T-helper 9 cell (primary cell): ENCODE measurements around the gene PRSS27.
"Not testable (repeated sequence)": the region's sequence is repeated elsewhere in the genome, so short reads cannot be mapped to it uniquely, and the experiment has no call there.

Experiments used
- DNase-seq: peaks from one replicate; pipeline ENCODE4 v3.0.0-alpha.2; 2020

The PRSS27 gene

DNA sequence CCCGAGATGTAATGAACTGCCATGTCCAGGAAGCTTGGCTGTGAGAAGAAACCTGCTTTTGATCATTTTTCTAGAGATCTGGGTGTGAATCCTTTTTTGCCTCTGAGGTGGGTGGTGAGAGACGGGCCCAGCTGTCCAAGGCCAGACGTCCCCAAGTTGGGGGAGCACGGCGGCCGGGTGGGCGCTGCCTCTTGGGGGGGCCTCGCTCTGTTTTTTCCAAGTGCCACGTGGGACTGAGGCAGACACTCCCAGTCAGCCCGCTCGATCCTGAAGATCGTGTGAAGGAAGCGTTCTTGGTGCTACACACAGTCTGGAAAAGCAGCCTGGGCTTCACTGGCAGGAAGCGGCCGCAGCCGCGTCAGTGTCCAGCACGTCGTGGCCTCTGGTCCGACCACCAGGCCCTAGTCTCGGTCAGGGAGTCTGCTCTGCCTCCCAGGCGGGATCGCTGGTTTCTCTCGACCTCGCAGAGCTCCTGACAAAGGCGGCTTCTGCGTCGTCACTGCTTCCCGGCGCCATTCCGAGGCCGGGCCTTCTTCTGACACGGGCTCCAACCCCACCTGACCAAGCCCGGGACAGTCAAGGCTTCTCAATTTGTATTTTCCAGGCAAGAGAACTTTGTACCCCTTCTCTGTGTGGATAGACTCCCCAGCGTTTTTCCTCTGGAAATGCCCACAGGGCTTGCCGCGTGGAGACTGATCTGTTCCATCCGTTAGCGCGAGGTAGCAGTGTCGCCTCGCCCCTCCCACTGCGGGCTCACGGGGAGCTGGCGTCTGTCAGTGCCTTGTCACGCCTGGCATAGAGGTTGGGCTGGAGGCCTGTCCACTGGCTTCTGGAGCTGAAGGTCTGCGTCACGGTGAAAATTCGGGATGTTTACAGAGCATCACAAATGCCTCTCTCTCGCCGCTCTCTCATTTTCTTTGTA is 12.4 kb downstream of the PRSS27 start:
- DNase-seq, result no peak

DNA sequence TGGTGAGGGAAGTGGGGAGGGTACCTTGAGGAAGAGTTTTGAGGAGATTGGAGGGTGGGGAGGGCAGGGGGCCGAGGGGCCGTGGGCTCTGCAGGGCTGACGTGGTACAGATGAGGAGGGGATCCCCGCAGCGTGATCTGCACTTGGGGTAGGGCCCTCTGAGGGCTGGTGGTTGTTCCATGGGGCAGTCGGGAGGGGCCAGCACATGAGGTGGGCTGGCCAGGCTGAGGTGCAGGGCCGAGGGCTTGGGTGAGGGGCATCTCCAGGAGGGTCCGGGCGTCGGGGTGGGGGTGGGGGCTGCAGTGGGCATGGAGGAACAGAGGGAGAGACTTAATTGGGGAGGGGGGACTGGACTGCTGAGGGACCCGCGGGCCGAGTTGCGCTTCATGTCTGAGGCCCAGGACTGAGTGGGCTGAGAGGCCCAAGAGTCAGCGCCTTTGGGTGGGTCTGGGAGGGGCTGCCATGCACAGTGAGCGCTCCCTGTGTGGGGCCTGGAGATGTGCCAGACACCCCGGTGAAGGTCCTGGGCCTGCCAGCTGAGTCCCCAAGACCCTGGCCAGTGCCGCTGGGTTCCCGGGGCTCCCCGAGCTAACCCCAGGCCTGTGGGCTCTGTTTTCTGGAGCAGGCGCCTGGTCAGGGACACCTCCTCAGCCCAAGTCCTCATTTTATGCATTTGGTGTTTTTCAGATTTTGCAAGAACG is 13.3 kb downstream of the PRSS27 start:
- no peak for DNase-seq

DNA sequence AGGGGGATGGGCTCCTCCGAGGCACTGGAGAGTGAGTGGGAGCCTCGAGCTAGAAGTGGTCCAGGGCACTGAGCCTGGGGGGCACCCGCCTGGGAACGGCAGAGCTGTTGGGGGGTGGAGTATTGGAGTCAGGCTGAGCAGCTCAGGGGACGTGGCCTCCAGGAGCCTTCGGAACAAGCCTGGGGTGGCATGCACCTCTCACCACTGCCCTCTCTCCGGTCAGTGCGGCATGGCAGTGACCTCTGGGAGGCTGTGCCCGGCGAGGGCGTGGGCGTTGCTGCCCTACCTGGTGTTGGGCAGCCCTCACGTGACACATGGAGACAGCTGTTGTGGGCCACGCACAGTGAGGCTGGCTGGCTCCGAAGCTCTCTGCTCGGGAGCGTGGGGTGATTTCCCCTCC is 13.9 kb downstream of the PRSS27 start:
- DNase-seq, result no peak

DNA sequence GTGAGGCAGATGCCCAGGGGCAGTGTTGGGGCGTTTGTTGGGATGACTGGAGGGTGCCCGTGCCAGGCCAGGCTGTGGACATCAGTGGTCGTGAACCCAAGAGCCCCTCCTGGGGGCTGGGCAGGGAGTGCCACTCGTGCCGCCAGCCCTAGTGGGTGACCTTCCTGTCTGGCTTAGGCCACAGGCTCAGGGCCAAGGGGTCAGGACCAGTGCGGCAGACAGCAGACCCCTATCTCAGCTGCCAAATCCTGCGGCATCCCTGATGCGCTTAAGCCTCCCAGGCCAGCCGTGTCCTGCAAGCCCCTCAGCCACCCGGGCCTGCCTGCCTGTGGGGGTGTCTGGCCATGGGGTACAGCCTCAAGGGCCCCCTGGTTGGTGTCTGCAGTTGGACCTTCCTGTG is 14.7 kb downstream of the PRSS27 start:
- DNase-seq, result no peak

DNA sequence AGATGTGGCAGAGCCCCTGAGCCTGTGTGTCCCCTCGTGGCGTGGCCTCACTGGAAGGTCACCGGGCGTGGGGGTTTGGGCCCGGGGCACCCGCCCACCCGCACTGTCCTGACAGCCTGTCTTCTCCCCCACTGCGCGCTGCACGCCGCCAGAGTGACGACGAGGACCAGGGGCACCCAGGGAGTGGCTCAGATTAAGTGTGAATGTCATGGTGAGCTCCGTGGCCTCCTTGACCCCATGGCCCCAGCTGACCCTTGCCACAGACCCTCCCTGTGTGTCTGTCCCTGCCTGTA is 15.1 kb downstream of the PRSS27 start:
- no peak for DNase-seq

DNA sequence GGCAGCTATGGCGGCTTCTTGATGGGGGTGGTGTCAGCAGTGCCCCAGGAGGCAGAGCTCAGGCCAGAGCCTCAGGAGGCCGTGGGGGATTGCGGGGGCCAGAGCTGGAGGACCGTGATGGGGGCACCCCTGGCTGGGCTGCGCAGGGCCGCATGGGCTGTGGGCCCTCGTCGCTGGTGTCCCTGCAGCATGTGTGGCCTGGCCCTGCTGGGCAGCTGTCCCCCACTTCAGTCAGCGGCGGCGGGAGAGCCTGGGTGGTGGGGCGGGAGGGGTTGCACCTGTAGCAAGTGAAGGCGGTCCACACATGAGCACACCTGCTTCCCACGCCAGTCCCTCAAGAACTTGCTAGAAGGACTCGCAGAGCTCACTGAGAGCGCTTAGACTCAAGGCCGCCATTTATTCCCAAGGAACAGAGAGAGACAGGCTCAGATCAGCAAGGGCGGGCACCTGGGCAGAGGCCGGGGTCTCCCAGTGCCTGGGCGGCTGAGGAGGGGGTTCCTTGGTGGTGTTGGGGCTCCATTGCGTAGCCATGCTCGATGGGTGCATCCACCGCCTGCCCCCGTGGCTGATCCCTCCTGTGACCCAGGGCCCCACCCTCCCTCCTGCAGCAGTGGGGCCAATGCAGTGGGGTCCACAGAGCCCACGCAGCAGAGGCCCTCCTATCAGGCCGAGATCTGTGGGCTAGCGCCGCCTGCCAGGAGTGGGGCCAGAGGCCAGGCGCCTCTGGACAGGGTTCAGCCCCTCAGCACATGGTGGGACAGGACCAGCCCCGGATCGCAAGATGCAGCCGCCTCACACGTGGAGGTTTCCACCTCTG is 15.7 kb downstream of the PRSS27 start:
- DNase-seq, result no peak

DNA sequence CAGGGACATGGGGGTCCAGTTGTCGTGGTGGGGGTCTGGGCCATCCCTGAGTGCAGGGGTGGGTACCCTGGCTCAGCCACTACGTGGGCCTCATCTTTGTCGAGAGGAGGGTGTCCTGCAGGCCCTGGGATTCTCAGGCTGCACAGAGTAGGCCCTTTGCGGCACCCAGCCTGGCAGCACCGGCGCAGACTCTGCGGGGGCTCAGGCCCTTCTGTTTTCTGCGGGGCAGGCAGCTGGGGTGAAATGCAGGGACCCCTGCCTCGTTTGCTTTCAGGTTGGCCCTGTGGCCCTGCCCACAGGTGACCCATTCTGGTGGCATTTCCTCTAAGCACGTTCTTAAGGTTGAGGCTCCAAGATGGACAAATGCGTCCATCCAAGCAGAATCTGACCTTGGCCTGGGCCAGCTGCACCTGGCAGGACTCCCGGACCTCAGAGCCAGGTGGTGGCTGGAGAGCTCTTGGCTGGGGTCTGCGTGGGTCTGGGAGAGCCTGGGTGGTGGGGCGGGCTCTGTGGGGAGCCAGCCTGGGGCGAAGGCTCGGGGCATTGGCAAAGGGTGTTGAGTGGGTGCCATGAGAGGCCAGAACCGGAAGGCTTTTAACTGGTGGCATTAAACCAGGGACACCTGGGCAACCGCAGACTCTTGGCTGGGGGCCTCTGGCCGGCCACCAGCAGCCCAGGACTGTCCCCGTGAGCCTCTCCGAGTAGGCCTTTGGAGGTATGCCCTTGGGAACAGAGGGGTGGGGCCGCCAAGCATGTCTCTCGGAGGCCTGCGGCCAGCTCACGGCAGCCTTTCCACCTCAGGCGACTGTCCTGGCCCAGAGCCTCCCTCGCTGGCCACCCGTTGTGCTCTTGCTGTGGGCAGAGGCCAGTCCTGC is 16.9 kb downstream of the PRSS27 start:
- no peak for DNase-seq

DNA sequence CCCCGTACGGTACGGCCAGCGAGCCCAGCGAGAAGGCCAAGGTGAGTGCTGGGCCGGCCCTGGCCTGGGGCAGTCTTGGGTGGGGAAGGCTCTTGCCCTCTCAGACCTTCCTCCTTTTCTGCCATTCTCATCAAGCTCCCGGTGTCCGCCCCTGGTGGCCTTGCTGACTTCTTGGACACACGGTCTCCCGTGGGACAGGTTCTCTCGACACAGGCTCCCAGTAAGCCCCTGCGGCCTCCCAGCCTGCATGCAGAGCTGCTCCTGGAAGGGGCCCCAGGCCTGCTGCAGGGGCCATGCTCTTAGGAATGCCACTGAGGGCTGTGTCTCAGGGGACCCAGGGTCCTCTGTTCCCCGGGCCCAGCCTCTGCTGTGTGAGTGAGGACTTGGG is 17.6 kb downstream of the PRSS27 start:
- DNase-seq, result no peak

DNA sequence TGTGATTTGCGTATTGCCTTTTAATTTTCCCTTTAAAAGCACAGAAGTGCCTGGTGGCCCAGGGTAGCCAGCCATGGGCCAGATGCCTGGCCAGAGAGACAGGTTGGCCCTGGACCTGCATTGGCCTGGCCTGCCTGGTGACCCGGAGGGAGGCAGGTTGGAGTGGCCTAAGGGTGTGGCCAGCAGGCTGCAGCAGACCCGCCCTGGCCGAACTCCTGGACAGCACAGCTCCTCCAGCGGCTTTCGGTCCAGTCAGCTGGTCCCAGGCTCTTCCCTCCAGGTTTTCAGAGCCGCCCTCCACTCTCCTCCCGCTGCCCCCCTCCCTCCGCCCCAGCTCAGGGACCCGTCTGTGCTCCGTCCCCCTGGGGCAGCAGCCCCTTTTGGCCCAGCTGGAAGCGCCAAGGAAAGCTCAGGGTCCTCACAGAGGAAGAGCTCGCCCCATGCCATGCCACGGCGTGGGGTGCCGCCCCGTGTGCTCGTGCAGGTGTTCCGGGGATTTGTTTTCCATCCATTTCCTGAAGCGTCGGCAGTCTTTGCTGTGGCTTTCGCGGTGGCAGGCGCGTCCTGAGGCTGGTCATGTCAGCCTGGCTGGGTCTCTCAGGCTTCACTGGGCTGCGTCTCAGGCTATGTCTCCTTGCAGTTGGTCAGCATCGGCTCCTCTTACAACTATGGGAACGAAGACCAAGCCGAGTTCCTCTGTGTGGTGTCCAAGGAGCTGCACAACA is 18.1 kb downstream of the PRSS27 start:
- no peak for DNase-seq

DNA sequence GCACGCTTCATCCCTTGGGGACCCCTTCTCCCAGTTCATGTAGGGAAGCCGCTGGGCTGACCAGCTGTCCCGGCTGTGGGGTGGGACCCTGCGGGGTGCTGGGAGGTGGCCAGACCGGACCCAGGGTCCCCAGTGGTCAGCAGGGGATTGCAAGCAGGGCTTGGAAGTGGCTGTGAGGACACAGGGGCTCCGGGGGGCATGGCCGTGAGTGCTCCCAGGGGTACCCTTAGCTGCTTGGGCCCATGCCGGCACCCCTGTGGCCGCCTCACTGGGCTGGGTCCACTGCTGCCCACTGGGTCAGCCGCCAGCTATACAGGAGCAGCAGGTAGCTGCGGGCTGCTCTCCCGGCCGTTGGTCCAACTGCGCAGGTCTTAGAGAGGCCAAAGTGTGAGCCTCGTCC is 18.8 kb downstream of the PRSS27 start:
- DNase-seq, result no peak

DNA sequence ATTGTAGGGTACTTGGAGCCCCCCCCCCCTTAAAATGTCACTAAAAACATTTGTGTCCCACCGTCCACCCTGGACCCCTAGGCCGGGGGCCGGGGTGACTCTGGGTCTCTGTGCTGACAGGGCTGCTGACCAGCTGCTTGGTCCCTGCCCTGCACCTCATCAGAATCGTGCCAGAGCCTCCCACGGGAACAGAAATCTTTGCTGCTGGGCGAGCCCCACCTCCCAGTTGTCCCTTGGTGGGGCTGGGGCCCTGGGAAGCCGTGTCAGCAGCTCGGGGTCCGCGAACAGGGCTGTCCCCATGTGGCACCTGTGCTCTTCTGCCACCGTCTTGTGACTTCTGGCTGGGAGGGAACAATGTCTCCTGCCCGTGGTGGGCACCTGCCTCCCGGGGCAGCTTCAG is 19.2 kb downstream of the PRSS27 start:
- DNase-seq, result no peak

DNA sequence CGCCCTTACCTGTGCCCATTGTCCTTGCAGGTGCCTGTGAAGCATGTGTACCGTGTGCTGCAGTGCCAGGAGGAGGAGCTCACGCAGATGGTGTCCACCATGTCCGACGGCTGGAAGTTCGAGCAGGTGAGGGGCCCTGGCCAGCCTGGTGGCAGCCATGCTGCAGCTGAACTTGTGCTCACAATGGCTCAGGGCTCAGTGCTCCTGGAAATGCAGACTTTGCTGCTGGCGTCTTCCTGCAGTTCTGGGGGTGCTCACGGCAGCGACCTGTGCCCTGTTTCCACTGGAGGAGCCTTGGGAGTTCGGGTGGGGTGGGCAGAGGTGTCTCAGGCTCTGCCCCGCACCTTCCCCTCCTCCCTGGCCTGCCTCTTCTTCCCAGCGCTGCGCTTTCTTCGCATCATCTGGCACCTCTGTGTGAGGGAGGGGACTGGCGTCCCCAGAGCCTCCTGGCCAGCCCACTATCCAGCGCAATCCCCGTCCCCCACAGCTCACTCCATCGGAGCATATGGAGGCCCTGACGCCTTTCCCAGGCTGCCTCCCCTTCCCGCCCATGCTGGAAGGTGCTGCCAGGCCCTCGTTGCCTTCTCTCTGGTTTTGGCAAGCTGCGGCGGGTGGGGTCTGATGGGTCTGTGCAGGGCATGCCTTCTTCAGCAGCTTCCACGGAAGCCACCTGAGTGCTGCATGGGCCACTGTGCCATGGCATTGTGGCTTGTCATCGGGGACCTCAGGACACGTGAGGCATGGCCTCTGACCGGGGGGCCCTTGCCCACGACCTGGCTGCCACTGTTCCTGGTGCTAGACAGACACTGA is 20.0 kb downstream of the PRSS27 start:
- DNase-seq, result no peak

DNA sequence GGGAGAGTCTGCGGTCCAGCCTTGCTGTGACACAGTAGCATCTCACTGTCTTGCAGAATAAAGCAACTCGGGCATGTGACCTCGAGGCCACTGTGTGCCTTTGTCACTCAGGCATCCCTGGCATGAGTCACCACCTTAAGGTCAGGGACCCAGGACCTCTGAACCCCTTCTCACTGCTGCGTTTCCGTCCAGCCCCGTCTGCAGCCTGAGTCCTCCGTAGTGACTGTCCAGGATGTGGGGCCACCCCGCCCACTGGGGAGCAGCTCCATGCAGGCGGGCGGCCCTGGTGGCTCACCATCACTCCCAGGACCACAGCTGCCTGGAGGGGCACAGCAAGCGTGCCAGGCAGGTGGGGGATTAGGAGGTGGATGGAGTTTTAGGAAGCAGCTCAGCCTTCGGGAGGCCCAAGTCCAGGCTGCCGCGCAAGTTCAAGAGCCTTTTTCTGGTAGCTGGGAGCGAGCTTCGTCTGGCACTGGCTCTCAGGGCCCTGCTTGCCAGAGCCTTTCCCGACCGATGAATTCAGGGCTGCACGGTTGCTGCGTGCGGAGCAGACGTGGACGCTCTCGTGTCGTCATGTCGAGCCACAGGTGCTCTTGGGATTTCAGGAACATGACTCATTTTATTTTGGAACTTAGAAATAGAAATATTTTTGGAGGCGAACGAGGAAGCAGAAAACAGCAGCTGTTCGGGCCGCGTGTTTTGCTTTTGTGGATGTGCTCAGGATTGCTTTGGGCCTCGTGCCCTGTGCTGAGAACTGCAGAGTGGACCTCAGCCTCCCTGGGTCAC is 20.9 kb downstream of the PRSS27 start:
- DNase-seq, result no peak

DNA sequence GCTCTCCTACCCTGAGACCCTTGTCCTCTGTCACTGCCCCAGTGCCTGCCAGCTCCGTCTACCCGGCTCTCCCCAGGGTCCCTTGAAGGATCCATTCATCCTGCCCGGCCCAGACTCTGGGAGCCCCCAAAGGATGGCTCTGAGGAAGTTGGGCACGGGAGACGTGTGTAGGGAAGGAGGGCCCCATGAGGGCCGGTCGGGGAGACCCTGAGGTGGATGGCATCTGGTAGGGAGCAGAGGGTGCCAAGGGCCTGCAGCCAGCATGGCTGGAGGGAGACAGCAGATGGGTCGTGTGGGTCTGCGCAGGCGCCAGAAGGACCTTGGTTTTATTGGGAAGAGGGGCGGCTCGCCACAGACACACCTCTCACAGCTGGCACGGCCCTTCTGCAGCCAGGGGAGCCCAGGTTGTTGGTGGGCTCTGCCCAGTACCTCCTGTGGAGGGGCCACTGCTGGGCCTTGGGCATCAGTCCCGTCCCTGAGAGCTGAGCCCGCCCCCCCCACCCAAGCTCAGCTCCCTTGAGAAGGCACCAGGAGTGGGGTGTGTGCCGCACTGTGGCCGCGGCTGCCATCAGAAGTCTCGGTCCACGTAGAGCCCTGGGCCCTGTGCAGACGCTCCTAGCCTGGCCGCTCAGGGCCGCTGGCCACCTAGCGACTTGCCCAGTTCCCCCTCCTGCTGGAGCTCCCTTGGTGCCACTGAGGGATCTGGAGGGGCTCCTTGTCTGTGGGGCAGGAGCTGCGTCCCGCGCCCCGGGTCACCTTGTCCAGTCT is 21.7 kb downstream of the PRSS27 start:
- DNase-seq, result no peak

DNA sequence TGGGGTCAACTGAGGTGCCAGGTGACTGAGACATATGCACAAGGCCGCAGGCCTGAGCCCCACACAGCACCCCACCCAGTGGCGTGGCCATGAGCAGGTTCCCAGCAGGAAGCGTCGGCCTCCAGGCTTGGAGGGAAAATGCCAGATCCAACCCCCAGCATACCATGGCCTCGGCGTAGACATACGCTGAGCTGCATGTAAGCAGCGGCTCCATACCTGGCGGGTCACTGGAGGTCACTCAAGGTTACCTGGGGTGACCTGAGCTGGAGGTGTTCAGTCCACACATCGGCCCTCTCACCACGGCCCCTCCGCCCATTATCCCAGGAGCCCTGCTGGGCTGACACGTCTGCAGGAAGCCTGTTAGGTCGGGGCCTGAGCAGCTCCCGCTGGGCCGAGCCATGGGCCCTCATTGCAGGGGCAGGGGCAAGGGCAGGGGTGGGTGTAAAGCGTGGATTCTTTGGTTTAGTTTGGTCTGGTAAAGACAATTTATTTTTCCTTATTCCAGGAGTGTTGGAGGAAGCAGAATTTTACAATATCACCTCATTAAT is 22.5 kb downstream of the PRSS27 start:
- no peak for DNase-seq

DNA sequence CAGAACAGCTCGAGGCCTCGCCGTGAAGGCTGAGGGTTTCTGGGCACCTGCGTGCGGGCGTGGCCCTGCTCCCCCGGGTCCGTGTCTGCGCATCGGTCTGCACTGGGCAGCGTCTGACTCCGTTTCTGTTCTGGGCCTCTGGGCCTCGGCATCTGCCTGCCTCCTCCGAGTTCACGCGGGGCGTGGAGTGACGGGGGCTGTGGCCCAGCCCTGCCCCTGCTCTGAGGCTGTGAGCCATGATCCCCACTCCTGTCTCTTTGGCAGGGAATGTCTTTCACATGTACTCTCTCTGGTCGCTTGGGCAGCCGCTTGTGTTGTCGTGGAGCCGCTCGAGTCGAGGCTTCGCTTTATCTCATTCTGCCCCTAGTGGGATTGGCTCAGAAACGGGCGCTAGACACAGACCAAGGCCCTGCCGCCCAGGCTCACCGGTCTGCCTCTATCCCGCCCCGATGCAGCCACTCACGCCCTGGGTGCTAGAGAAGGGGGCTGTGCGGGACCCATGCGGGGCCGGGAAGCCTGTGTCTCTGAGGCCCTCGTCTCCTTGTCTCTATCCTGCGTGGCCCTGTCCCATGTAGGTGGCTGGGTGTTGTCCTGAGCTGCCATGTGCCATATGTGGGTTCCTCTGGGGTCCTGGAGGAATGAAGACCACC is 23.3 kb downstream of the PRSS27 start:
- not testable (repeated sequence) for DNase-seq

DNA sequence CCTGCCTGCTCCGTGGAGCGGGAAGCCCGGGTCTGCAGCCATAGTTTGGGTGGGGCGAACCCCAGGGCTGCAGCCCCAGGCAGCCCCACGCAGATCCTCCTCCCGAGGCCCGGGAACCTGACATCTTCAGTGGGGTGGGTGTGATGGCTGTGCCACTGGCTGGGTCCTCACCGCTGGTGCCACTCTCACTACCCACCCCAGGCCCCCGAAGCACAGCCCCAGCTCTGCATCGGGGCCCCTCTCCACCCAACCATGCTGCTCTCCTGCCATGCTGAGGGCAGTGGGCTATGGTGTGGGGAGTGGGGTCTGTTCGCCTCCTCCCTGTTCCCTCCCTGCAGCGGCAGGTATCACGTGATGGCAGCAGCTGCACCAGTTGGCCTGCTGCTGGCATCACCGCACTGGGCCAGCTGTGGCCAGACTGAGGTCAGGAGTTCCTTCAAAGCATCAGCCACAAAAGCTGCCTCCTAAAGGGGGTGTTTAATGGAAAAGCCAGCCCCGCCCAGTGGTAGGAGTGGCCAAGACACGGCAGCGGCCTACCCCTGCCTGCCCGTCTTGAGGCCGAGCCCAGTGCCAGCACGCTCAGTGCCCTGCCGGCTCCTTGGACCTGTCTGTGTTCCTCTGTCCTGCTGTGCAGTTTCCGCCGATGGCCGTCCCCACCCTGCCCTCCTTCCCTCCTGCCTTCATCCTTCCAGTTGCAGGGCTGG is 26.9 kb downstream of the PRSS27 start:
- DNase-seq, result no peak
